NOMO-1 treated with dmso at 0.1 percent for 144 hours (cell line): Measurements from ENCODE around the gene TMEM196.

Experiments
- DNase-seq: peaks from one replicate; lab custom pipeline; 2025; ENCODE audit not compliant: unreplicated experiment; lab: John Stamatoyannopoulos, UW

TMEM196 gene

DNA sequence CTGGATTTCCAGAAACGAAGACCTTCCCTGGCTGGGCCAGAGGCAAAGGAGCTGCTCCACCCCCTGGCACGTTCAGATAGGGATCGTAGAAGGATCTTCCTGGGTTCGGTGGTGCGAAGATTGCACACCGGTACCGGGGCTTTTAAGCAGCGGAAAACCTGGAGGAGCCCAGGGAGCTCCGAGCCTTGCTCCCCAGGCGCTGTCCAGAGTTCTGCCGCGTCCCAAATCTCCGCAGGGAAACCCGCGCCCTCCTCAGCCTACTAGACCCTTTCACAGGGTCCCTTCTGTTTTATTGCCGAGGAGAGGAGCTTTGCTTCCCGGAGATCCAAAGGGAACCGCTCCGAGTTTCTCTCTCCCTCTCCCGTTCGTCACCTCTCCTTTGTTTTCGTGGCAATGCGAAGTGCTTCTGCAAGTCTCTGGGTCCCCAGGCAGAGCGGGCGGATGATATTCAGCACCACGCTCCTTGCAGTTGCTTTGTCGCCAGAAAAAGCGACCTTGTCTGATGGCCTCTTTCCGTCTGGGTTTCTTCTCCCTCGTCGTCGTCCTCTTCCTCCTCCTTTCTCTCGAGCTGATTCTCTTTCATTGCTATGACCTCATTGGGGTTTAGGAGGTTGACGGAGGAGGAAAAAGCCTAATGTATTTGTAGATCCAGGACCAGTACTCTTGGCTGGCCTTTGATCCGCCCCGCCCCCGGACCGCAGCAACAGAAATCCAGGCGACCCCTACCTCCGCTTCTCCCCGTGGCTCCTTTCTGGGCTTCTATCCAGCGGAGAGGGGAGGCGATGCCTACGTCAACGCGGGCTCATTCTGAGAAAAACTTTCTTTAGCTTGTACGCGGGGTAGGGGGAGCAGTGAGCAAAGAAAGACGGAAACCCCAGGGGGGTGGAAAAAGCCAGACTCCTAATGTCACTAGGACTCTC is at the start of gene TMEM196:
Gene TMEM196, minus strand, starts transcription at position 777 of the 920 bp plus-strand sequence. CDS start 921 bp downstream, outside the sequence.
- no peak for DNase-seq

GRCh38 chr7:19816128-19816527 is 42.7 kb upstream of the TMEM196 start:
- no peak for DNase-seq

GRCh38 chr7:19815546-19815945 is 42.1 kb upstream of the TMEM196 start:
- DNase-seq: no peak

- no peak for DNase-seq
Measured at GRCh38 chr7:19814776-19815175, 41.4 kb upstream of the TMEM196 start.

GRCh38 chr7:19811386-19811785 is 38.0 kb upstream of the TMEM196 start:
- no peak for DNase-seq

GRCh38 chr7:19798986-19799385 is 25.6 kb upstream of the TMEM196 start:
- no peak for DNase-seq

GRCh38 chr7:19783541-19783940 is 10.1 kb upstream of the TMEM196 start:
- DNase-seq: no peak

DNA sequence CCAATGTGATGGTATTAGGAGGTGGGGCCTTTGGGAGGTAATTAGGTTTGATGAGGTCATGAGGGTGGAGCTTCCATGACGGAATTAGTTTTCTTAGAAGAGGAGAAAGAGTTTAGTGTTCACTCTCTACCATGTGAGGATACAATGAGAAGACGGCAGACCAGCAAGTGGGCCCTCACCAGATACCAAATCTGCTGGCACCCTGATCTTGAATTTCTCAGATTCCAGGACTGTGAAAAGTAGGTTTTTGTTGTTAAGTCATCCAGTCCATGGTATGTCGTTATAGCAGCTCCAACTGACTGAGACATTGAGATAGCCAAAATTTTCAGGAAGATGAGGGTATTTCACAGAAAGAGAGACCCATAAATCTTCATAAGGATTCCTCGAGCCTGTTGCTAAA is 3.6 kb upstream of the TMEM196 start:
- DNase-seq: no peak

DNA sequence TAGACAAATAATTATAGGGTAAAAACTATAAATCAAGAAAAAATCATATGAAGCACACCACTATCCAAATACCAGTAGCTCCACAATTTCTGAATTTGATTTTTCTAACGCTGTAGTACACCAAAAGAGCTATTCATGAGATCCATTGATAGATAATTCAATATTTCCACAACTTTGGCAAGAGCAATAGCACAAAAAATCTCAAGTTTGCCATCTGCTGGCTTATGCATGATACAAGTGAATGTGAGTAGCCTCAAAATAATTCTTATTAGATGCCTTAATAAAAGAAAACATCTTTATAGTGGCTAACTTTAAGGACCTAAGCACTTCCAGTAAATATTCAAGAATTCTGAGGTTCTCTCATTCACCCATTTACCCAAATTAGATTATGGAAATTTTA is 2.2 kb upstream of the TMEM196 start:
- DNase-seq: no peak

GRCh38 chr7:19772306-19772705 is 1.1 kb downstream of the TMEM196 start:
- DNase-seq: no peak

DNA sequence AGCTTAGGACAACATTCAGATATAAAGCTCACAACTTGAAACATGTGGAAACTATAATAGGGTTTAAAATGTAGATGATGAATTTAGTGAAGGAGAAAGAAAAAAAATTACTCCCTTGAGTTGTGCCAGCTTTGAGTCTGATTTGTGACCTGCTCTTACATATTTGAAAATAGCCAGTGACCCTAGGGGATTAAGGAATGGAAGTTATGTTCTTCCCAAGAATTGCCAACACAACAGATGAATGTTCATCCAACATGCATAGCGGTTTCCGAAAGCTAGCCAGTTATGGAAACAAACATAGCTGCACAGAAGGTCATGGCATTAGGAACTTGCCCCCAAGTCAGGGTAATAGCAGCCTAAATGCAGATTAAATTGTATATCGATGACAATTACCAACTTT is 10.8 kb downstream of the TMEM196 start:
- DNase-seq: no peak

DNA sequence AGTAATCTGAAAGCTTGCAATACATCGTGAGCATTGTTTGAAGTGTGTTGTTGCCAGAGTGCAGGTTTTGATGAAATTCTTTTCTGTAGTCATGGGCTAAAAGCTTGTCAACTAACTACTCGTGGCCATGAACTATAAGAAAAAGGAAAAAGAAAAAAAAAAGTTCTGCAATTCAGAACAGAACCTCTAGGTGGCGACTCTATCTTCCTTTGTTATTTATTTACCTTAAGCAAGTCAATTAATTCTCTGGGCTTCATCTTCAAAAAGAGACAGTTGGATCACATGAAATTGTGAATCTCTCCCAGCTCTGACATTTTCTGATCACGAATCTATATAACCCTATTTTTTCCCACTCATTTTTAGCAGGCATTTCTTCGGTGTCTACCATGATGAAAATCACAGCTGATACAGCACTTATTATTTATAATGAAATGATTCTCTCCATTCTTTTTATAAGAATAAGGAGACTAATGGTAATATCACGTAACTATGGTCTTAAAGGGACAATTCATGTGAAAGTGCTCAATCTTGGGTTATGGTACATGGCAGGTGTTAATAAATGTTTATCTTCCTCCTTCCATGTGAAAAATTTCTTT is 18.8 kb downstream of the TMEM196 start:
- DNase-seq: no peak

- no peak for DNase-seq
Measured at GRCh38 chr7:19752020-19752419, 21.4 kb downstream of the TMEM196 start.

- DNase-seq: no peak
Measured at GRCh38 chr7:19749658-19750057, 23.8 kb downstream of the TMEM196 start.

DNA sequence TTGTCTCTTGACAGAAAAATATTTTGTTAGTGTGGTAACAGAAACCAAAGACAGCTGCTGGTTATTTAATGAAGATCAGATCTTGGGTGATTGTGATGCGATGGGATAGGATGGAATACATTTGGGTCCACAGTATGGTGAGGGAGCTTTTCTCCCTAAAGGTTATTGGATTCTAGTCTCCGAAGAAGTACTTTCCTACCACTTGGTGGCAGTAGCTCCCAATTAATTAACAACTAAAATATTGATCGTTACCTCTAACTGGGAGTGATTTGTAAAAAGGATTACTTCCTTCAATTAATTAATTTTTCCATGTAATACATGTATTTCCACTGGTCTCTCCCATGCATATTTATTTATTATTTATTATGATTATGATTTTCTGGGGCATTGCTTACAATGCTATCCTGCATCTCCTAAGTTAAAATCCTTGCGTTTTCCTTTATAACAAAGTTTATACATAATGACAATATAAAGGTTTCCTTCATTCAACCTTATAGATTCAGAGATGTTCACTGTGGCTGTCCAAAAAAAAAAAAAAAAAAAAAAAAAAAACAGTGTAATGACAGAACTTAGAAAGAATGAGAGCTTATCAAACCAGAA is 25.6 kb downstream of the TMEM196 start:
- DNase-seq: no peak

GRCh38 chr7:19744075-19744474 is 29.3 kb downstream of the TMEM196 start:
- DNase-seq: no peak

GRCh38 chr7:19728716-19729115 is 44.7 kb downstream of the TMEM196 start:
- no peak for DNase-seq

DNA sequence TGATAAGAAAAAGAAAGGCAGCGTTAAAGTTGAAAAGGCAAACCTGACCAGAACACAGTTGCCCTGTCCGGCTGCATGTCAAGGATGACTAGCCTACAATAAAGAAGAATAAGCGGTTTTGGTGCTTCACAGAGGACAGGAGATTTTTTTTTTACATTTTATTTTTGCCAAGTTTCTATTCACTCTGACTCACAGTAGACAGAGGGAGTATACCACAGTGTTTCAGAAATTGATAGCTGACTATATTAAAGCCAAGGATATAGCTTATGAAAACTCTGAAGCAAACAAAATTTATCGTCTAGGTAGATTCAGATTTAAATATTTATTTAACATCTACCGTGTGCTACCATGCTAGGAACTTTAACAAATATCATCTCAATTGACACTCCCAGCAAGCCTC is 47.6 kb downstream of the TMEM196 start:
- no peak for DNase-seq

DNA sequence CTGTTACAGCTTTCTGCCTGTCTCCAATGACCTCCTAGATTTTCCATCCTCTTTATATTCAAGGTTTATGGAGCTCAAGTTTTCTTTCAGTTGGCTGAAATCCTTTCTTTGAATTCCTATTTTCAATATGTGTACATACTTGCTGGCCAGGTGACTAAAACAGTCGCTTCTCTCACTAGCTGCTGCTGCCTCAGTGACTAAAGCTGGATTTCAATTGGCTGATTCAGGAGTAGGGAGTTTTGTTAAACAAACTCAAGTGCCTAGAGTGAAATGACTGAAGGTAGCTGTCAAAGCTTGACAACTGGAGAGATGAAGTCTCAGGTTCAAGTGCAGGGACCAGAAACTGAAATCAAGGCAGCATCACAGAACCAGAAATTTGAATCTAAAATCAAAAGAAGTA is 57.9 kb downstream of the TMEM196 start:
- no peak for DNase-seq

DNA sequence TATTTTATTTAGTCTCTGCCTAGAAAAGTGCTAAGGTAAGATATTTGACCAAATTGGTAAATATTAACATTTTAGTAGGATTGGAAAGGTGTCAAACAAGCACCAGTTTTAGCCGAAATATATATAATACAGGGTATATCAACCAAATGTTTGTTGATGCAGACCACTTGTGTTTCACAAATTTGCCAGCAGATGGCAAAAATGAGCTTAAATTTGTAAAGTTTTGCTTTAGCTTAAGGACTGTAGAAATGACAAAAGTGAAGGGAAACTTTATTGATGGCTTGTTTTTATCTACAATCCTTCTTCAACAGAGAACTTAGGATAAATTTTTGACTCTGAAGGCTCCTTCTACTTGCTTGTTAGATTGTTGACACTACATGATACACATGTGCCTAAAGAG is 59.7 kb downstream of the TMEM196 start:
- DNase-seq: no peak

GRCh38 chr7:19709249-19709578 is 64.2 kb downstream of the TMEM196 start:
- no peak for DNase-seq
